ENCODE data around the gene PFN1. TPM values are rescaled to one million over a fixed set of nuclear protein-coding genes. Genes with fewer than 3 reads are reported as not detected.

Gene PFN1
- total and polyA plus RNA-seq, 2 donors, result 205 to 1,651 TPM

GRCh38 chr17:4896332-4897197, 51.8 kb downstream of the PFN1 start:
- no peak overlapping the region for H3K27ac ChIP-seq (ENCODE audit: low read depth)
- peaks cover 3% of the 10 kb centered on the region for H3K36me3 ChIP-seq (ENCODE audit: insufficient read depth)

GRCh38 chr17:4895657-4896331, 52.5 kb downstream of the PFN1 start:
- Histone ChIP-seq H3K4me1 (ENCODE audit: insufficient read depth) (no peaks in the 10 kb centered on the region), H3K4me3 (ENCODE audit: low read depth, low read length) (no peak overlapping the region), H3K36me3 (ENCODE audit: insufficient read depth) (peaks cover 3% of the 10 kb centered on the region), H3K27ac (ENCODE audit: low read depth) (no peak overlapping the region)
- WGBS, result 74% methylated on average over 27 of the region's 27 CpGs
- DNase-seq (ENCODE audit: extremely low spot score), result no peak

More at GRCh38 chr17:4896332-4897197, 51.8 kb downstream of the PFN1 start:
- DNase-seq (ENCODE audit: extremely low spot score), result no peak
- 89% methylated on average over 27 of the region's 27 CpGs for WGBS
- H3K4me3 ChIP-seq (ENCODE audit: low read depth, low read length), result no peak overlapping the region
- H3K4me1 ChIP-seq (ENCODE audit: insufficient read depth), result no peaks in the 10 kb centered on the region

Small RNA genes within 50 kb of the gene (small RNA-seq; reads per million reads assigned to genes)
- not detected for gene MIR6864
- not detected for gene MIR6865

Other genes starting within 250 kb of the PFN1 start
- gene PELP1, start 244.4 kb downstream of the PFN1 start, total RNA-seq, result 36.4 TPM
- gene PELP1, start 244.4 kb downstream of the PFN1 start, polyA plus RNA-seq, result 29.5 TPM
- 8.5 TPM for gene ARRB2, start 237.9 kb downstream of the PFN1 start, total RNA-seq
- gene ARRB2, start 237.9 kb downstream of the PFN1 start, polyA plus RNA-seq, result 26.3 TPM
- gene MED11, start 217.1 kb downstream of the PFN1 start, total RNA-seq, result 13.1 TPM
- 31.7 TPM for gene MED11, start 217.1 kb downstream of the PFN1 start, polyA plus RNA-seq
- gene ZMYND15, start 208.7 kb downstream of the PFN1 start, total RNA-seq, result 0.42 TPM
- 0.60 TPM for gene ZMYND15, start 208.7 kb downstream of the PFN1 start, polyA plus RNA-seq
- gene CXCL16, start 208.6 kb downstream of the PFN1 start, total RNA-seq, result 3.2 TPM
- gene CXCL16, start 208.6 kb downstream of the PFN1 start, polyA plus RNA-seq, result 14.3 TPM
- gene TM4SF5, start 176.6 kb downstream of the PFN1 start, total RNA-seq, result not detected
- gene TM4SF5, start 176.6 kb downstream of the PFN1 start, polyA plus RNA-seq, result 0.18 TPM
- 0.95 TPM for gene VMO1, start 162.2 kb downstream of the PFN1 start, total RNA-seq
- 2.4 TPM for gene VMO1, start 162.2 kb downstream of the PFN1 start, polyA plus RNA-seq
- not detected for gene GLTPD2, start 159.6 kb downstream of the PFN1 start, total RNA-seq
- 0.10 TPM for gene GLTPD2, start 159.6 kb downstream of the PFN1 start, polyA plus RNA-seq
- 60.5 TPM for gene PSMB6, start 152.4 kb downstream of the PFN1 start, total RNA-seq
- 214 TPM for gene PSMB6, start 152.4 kb downstream of the PFN1 start, polyA plus RNA-seq
- gene PLD2, start 141.4 kb downstream of the PFN1 start, total RNA-seq, result 23.6 TPM
- gene PLD2, start 141.4 kb downstream of the PFN1 start, polyA plus RNA-seq, result 21.7 TPM
- gene MINK1, start 115.2 kb downstream of the PFN1 start, total RNA-seq, result 29.9 TPM
- 45.2 TPM for gene MINK1, start 115.2 kb downstream of the PFN1 start, polyA plus RNA-seq
- gene C17orf107, start 49.0 kb downstream of the PFN1 start, total RNA-seq, result 7.7 TPM
- 1.7 TPM for gene C17orf107, start 49.0 kb downstream of the PFN1 start, polyA plus RNA-seq
- 0.79 TPM for gene CHRNE, start 45.4 kb downstream of the PFN1 start, total RNA-seq
- gene CHRNE, start 45.4 kb downstream of the PFN1 start, polyA plus RNA-seq, result 0.79 TPM
- not detected for gene GP1BA, start 16.3 kb downstream of the PFN1 start, total RNA-seq
- 0.04 TPM for gene GP1BA, start 16.3 kb downstream of the PFN1 start, polyA plus RNA-seq
- 27.7 TPM for gene SLC25A11, start 8.5 kb downstream of the PFN1 start, total RNA-seq
- gene SLC25A11, start 8.5 kb downstream of the PFN1 start, polyA plus RNA-seq, result 73.5 TPM
- gene RNF167, start 8.3 kb downstream of the PFN1 start, total RNA-seq, result 15.3 TPM
- gene RNF167, start 8.3 kb downstream of the PFN1 start, polyA plus RNA-seq, result 119 TPM
- gene ENO3, start 2.6 kb upstream of the PFN1 start, total RNA-seq, result 31.5 TPM
- 6.3 TPM for gene ENO3, start 2.6 kb upstream of the PFN1 start, polyA plus RNA-seq
- gene SPAG7, start 19.3 kb upstream of the PFN1 start, total RNA-seq, result 35.2 TPM
- 83.2 TPM for gene SPAG7, start 19.3 kb upstream of the PFN1 start, polyA plus RNA-seq
- 5.7 TPM for gene CAMTA2, start 39.1 kb upstream of the PFN1 start, total RNA-seq
- 46.1 TPM for gene CAMTA2, start 39.1 kb upstream of the PFN1 start, polyA plus RNA-seq
- 0.42 TPM for gene INCA1, start 49.0 kb upstream of the PFN1 start, total RNA-seq
- 1.3 TPM for gene INCA1, start 49.0 kb upstream of the PFN1 start, polyA plus RNA-seq
- gene KIF1C, start 49.4 kb upstream of the PFN1 start, total RNA-seq, result 26.9 TPM
- 89.4 TPM for gene KIF1C, start 49.4 kb upstream of the PFN1 start, polyA plus RNA-seq
- 0.58 TPM for gene SLC52A1, start 86.9 kb upstream of the PFN1 start, total RNA-seq
- gene SLC52A1, start 86.9 kb upstream of the PFN1 start, polyA plus RNA-seq, result 0.35 TPM
- gene ZFP3, start 129.9 kb upstream of the PFN1 start, total RNA-seq, result 9.2 TPM
- 3.9 TPM for gene ZFP3, start 129.9 kb upstream of the PFN1 start, polyA plus RNA-seq
- gene ZNF232, start 163.3 kb upstream of the PFN1 start, total RNA-seq, result 9.1 TPM
- gene ZNF232, start 163.3 kb upstream of the PFN1 start, polyA plus RNA-seq, result 9.0 TPM
- 0.85 TPM for gene USP6, start 167.5 kb upstream of the PFN1 start, total RNA-seq
- 0.03 TPM for gene USP6, start 167.5 kb upstream of the PFN1 start, polyA plus RNA-seq
- 26.3 TPM for gene ZNF594, start 243.3 kb upstream of the PFN1 start, total RNA-seq
- gene ZNF594, start 243.3 kb upstream of the PFN1 start, polyA plus RNA-seq, result 5.8 TPM

All from urinary bladder (tissue), 4 donors.